ENCODE results near the gene ADTRP.

Gene ADTRP

DNA sequence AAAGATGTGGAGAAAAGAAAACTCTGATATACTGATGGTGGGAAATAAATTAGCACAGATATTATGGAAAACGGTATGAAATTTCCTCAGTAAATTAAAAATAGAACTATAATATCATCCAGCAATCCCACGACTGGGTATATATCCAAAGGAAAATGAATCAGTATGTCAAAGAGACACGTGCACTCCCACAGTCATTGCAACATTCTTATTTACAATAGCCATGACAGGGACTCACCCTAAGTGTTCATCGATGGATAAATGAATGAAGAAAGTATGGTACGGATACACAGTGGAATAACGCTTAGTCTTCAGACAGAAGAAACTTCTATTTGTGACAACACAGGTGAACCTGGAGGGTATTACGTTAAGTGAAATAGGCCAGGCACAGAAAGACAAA lies 5.7 kb upstream of the ADTRP start:
- no peak overlapping the region for H3K4me2 ChIP-seq (ENCODE audit: low read depth, low read length, poor library complexity, severe bottlenecking)
- no peaks in the 10 kb centered on the region for H3K9me3 ChIP-seq (ENCODE audit: insufficient read depth, low read length)
- no peaks in the 10 kb centered on the region for H3K36me3 ChIP-seq (ENCODE audit: low read length)
- no peaks in the 10 kb centered on the region for H3K27me3 ChIP-seq (ENCODE audit: low read length)
- H3K4me3 ChIP-seq (ENCODE audit: insufficient read depth, low read length, poor library complexity, severe bottlenecking): no peak overlapping the region
- H4K20me1 ChIP-seq (ENCODE audit: low read depth, low read length): no peaks in the 10 kb centered on the region
- no peak overlapping the region for H3K9ac ChIP-seq (ENCODE audit: low read length)
- H3K79me2 ChIP-seq (ENCODE audit: insufficient read depth, low read length): no peaks in the 10 kb centered on the region
- H3K27ac ChIP-seq (ENCODE audit: low read depth, low read length): no peak overlapping the region
- H3F3A ChIP-seq (ENCODE audit: insufficient read depth): no peaks in the 10 kb centered on the region
- H3K9me2 ChIP-seq (replicated peaks; ENCODE audit: insufficient read depth, low read length): no peaks in the 10 kb centered on the region
- TF ChIP-seq EZH2phosphoT487 (conservative IDR thresholded peaks at IDR 0.05; ENCODE audit: low read length): no peak
- TF ChIP-seq, protein P1, sequence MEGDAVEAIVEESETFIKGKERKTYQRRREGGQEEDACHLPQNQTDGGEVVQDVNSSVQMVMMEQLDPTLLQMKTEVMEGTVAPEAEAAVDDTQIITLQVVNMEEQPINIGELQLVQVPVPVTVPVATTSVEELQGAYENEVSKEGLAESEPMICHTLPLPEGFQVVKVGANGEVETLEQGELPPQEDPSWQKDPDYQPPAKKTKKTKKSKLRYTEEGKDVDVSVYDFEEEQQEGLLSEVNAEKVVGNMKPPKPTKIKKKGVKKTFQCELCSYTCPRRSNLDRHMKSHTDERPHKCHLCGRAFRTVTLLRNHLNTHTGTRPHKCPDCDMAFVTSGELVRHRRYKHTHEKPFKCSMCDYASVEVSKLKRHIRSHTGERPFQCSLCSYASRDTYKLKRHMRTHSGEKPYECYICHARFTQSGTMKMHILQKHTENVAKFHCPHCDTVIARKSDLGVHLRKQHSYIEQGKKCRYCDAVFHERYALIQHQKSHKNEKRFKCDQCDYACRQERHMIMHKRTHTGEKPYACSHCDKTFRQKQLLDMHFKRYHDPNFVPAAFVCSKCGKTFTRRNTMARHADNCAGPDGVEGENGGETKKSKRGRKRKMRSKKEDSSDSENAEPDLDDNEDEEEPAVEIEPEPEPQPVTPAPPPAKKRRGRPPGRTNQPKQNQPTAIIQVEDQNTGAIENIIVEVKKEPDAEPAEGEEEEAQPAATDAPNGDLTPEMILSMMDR (IDR thresholded peaks at IDR 0.05; ENCODE audit: insufficient read depth, low read length, poor library complexity, severe bottlenecking): no peak
- H2AFZ ChIP-seq (ENCODE audit: low read depth, low read length, severe bottlenecking): no peak overlapping the region

DNA sequence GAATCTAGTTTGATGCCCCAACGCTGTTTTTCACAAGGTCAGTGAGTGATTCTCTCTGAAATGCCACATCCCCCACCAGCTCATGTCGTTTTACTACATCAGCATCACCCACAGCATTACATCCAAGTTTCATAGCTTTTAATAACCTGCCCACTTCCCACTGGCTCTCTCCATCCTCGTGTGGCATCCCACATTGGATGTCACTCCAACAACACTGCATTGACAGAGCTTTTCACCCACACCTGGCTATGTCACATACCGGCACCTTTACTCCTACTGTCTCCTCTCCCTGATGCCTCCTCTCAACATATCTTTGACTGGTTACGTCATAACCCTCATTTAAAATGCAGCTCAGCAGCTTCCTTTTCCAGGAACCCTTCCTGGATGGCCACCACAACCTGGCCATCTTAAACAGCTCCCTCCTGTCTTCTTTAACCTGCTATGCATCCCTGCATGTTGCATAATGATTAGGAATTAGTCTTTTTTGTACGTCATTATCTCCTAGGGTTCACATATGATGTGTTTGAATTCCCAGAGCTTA lies 5.0 kb upstream of the ADTRP start:
- Histone ChIP-seq H3K4me3 (ENCODE audit: insufficient read depth, low read length, poor library complexity, severe bottlenecking) (no peak overlapping the region), H3K9me2 (replicated peaks; ENCODE audit: insufficient read depth, low read length) (no peaks in the 10 kb centered on the region), H4K20me1 (ENCODE audit: low read depth, low read length) (no peaks in the 10 kb centered on the region), H3K27ac (ENCODE audit: low read depth, low read length) (no peak overlapping the region), H3K9me3 (ENCODE audit: insufficient read depth, low read length) (no peaks in the 10 kb centered on the region), H2AFZ (ENCODE audit: low read depth, low read length, severe bottlenecking) (no peak overlapping the region), H3K9ac (ENCODE audit: low read length) (no peak overlapping the region), H3K36me3 (ENCODE audit: low read length) (no peaks in the 10 kb centered on the region), H3K79me2 (ENCODE audit: insufficient read depth, low read length) (no peaks in the 10 kb centered on the region), H3K4me2 (ENCODE audit: low read depth, low read length, poor library complexity, severe bottlenecking) (no peak overlapping the region), H3F3A (ENCODE audit: insufficient read depth) (no peaks in the 10 kb centered on the region), H3K27me3 (ENCODE audit: low read length) (no peaks in the 10 kb centered on the region)
- TF ChIP-seq, protein P1 (IDR thresholded peaks at IDR 0.05; ENCODE audit: insufficient read depth, low read length, poor library complexity, severe bottlenecking): no peak

DNA sequence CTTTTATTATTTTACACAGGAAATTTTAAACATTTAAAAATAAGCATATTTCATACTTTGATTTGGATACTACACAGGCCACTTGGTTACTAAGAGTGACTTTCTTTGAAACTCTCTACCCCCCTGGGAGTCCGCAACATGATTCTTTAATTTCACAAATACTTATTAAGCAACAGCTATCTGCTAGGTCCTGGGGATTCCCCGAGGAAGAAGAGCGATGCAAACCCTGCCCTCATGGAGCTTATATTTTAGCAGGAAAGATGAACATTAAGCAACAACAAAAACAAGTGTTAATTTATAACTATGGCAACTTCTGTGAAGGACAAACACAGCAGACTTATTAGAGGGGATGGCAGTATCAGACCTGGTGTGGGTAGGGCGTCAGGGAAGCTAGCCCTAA lies 3.9 kb upstream of the ADTRP start:
- Histone ChIP-seq H3F3A (ENCODE audit: insufficient read depth) (no peaks in the 10 kb centered on the region), H3K27ac (ENCODE audit: low read depth, low read length) (no peak overlapping the region), H3K36me3 (ENCODE audit: low read length) (no peaks in the 10 kb centered on the region), H4K20me1 (ENCODE audit: low read depth, low read length) (no peaks in the 10 kb centered on the region), H3K4me3 (ENCODE audit: insufficient read depth, low read length, poor library complexity, severe bottlenecking) (no peak overlapping the region), H3K27me3 (ENCODE audit: low read length) (no peaks in the 10 kb centered on the region), H3K9ac (ENCODE audit: low read length) (no peak overlapping the region), H3K4me2 (ENCODE audit: low read depth, low read length, poor library complexity, severe bottlenecking) (no peak overlapping the region), H3K79me2 (ENCODE audit: insufficient read depth, low read length) (no peaks in the 10 kb centered on the region), H3K9me3 (ENCODE audit: insufficient read depth, low read length) (no peaks in the 10 kb centered on the region), H3K9me2 (replicated peaks; ENCODE audit: insufficient read depth, low read length) (no peaks in the 10 kb centered on the region), H2AFZ (ENCODE audit: low read depth, low read length, severe bottlenecking) (no peak overlapping the region)
- no peak for TF ChIP-seq EZH2phosphoT487 (conservative IDR thresholded peaks at IDR 0.05; ENCODE audit: low read length)
- TF ChIP-seq, protein P1 (IDR thresholded peaks at IDR 0.05; ENCODE audit: insufficient read depth, low read length, poor library complexity, severe bottlenecking): no peak
